Lower leg skin (tissue), 3 donors: ENCODE measurements around the gene CBX2.

Experiments used
- POLR2A ChIP-seq, 2 donors: fragments of 450-650 bp; IDR thresholded peaks; one replicate each; pipeline ENCODE4 v1.6.1; 2016 to 2017; ENCODE audit warnings: antibody characterized with exemption in 2 of 2, mild to moderate bottlenecking in 1 of 2, moderate library complexity in 1 of 2
- TF ChIP-seq, protein P1 (sequence below), 3 donors: fragments of 450-650 bp; IDR thresholded peaks; one replicate each; pipeline ENCODE4 v1.5.1; 2016; ENCODE audit warnings: antibody characterized with exemption in 3 of 3, mild to moderate bottlenecking in 3 of 3, moderate library complexity in 2 of 3

DNA sequence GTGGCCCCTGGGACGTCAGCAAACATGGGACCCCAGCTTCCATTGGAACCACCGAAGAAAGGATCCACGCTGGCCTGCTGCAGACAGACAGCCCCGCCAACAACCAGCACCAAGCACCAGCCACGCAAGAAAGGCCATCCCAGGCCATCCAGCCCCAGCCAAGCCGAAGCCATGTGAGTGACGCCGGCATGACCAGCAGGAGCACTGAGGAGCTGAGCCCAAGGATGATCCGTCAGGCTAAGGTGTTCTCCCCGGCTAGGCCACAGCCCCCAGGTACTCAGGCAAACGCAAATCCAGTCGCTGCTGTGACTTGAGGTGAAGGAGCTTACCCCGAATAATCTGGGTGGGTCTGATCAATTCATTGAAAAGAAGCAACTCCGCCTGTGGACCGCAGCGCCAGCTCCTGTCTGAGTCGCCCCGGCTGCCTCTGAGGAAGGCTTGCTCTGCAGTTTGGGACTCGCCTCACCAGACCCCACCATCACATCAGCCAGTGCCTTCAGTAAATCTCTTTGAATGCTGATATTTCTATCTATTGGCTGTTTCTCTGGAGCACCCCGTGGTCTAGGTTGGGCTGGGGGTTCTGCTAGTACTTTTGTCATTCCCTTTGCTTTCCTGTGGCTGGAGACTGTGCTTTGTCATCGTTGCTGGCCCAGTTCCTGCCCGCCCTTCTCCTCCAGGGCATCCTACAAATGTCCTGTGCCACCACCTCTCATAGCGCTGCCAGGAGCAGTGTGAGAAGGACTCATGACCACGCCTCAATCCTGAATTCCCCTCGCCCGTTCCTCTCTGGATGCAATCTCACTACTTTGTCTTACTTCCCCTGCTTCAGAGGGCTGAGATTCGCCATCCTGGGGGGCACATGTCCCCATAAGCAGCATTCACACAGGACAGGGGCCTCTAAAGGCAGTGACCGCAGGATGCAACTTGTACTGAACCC is 8.1 kb upstream of the CBX2 start:
- TF ChIP-seq, protein P1, sequence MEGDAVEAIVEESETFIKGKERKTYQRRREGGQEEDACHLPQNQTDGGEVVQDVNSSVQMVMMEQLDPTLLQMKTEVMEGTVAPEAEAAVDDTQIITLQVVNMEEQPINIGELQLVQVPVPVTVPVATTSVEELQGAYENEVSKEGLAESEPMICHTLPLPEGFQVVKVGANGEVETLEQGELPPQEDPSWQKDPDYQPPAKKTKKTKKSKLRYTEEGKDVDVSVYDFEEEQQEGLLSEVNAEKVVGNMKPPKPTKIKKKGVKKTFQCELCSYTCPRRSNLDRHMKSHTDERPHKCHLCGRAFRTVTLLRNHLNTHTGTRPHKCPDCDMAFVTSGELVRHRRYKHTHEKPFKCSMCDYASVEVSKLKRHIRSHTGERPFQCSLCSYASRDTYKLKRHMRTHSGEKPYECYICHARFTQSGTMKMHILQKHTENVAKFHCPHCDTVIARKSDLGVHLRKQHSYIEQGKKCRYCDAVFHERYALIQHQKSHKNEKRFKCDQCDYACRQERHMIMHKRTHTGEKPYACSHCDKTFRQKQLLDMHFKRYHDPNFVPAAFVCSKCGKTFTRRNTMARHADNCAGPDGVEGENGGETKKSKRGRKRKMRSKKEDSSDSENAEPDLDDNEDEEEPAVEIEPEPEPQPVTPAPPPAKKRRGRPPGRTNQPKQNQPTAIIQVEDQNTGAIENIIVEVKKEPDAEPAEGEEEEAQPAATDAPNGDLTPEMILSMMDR (IDR thresholded peaks at IDR 0.05), result no peak
- TF ChIP-seq POLR2A (IDR thresholded peaks at IDR 0.05), result no peak
